Skeletal muscle tissue (tissue), 4 donors: ENCODE measurements around the gene JPH3. TPM values are rescaled to one million over a fixed set of nuclear protein-coding genes. Genes with fewer than 3 reads are reported as not detected.

Source experiments
- H3K27ac ChIP-seq: one replicate; pipeline ENCODE4 v1.7.0; 2013; ENCODE audit warnings: mild to moderate bottlenecking, low read depth, low read length, inconsistent platforms
- H3K27me3 ChIP-seq, 3 donors: one replicate each; pipeline ENCODE4 v1.7.0; 2013; ENCODE audit warnings: low read length in 3 of 3; ENCODE audit not compliant: control insufficient read depth in 3 of 3, insufficient read depth in 3 of 3
- H3K36me3 ChIP-seq, 3 donors: one replicate each; pipeline ENCODE4 v1.7.0; 2013; ENCODE audit warnings: low read length in 3 of 3; ENCODE audit not compliant: control insufficient read depth in 3 of 3, insufficient read depth in 3 of 3
- H3K4me1 ChIP-seq, 3 donors: one replicate each; pipeline ENCODE4 v1.7.0; 2013; ENCODE audit warnings: low read length in 3 of 3, mild to moderate bottlenecking in 3 of 3; ENCODE audit not compliant: control insufficient read depth in 3 of 3, insufficient read depth in 3 of 3
- H3K4me3 ChIP-seq, 3 donors: one replicate each; pipeline ENCODE4 v1.7.0; 2013; ENCODE audit warnings: low read length in 3 of 3
- H3K9ac ChIP-seq, 3 donors: one replicate each; pipeline ENCODE4 v1.7.0; 2013; ENCODE audit warnings: low read length in 3 of 3, mild to moderate bottlenecking in 3 of 3, moderate library complexity in 2 of 3, low read depth in 1 of 3
- H3K9me3 ChIP-seq, 3 donors: one replicate each; pipeline ENCODE4 v1.7.0; 2013; ENCODE audit warnings: low read length in 3 of 3; ENCODE audit not compliant: control insufficient read depth in 3 of 3
- total RNA-seq: library from RNA; depleted of rRNA; stranded (reverse); fragments of >200 nt; gene quantifications from one replicate; pipeline ENCODE4 v1.2.3, GENCODE V29; 2014
- donor health status: Osteomylitis.

Gene JPH3
- total RNA-seq, 1 donor from 2014 or later: not detected

DNA sequence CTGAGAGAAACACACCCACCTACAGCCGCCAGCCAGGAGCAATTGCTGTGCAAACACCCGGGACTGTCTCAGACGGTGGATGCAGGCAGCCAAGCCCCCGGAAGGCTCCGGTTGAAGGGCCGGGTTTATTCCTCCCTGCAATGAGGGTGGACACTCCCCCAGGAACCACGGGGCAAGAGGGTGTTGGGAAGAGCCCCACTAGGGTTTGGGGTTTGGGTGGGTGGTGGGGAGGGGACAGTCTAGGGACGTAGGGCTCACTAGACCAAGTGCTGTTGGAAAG lies 19.2 kb downstream of the JPH3 start:
- Histone ChIP-seq H3K4me1 (no peaks in the 10 kb centered on the region), H3K36me3 (no peaks in the 10 kb centered on the region), H3K27me3 (peaks cover 35 to 63% (median 43%) of the 10 kb centered on the region in 3 donors), H3K4me3 (no peak overlapping the region), H3K27ac (no peak overlapping the region), H3K9ac (no peak overlapping the region), H3K9me3 (no peaks in the 10 kb centered on the region)

GRCh38 chr16:87621976-87622713 lies 19.8 kb downstream of the JPH3 start:
- no peak overlapping the region for H3K4me3 ChIP-seq
- H3K27ac ChIP-seq: no peak overlapping the region
- H3K9me3 ChIP-seq: no peaks in the 10 kb centered on the region
- H3K27me3 ChIP-seq: peaks cover 34 to 61% (median 42%) of the 10 kb centered on the region in 3 donors
- H3K9ac ChIP-seq: no peak overlapping the region
- H3K36me3 ChIP-seq: no peaks in the 10 kb centered on the region
- H3K4me1 ChIP-seq: no peaks in the 10 kb centered on the region

- Histone ChIP-seq H3K9me3 (no peaks in the 10 kb centered on the region), H3K27ac (no peak overlapping the region), H3K27me3 (peaks cover 35 to 62% (median 38%) of the 10 kb centered on the region in 3 donors), H3K9ac (no peak overlapping the region), H3K4me3 (no peak overlapping the region), H3K36me3 (no peaks in the 10 kb centered on the region), H3K4me1 (no peaks in the 10 kb centered on the region)
Measured at GRCh38 chr16:87622756-87623319, 20.5 kb downstream of the JPH3 start.

DNA sequence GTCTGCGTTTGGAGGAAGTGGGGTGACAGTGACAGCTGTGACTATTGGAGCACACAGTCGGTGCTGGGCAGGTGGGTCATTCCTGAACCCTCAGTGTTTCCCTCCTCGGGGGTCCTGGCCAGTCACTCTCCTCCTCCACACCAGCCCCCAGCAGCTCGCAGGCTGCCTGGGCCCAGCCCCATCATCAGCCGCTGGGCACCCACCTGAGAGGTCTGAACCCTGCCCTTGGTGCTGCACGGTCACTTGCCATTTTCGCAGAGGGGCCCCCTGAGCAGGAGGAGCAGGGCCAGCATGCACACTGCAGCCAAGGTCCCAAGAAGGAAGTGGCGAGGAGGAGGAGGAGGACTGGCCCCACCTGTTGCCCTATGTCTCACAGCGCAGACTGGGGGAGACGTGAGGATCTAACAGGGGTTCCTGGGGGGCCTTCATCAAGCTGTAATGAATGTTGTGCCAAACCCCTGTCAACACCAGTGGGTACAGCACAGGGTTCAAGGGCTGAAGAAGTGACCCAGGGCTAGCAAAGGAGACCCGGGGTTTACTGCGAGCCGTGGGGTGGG lies 23.0 kb downstream of the JPH3 start:
- H3K4me3 ChIP-seq: no peak overlapping the region
- no peaks in the 10 kb centered on the region for H3K36me3 ChIP-seq
- no peak overlapping the region for H3K27ac ChIP-seq
- no peak overlapping the region for H3K9ac ChIP-seq
- no peaks in the 10 kb centered on the region for H3K9me3 ChIP-seq
- no peaks in the 10 kb centered on the region for H3K4me1 ChIP-seq
- H3K27me3 ChIP-seq: peaks cover 26 to 60% (median 42%) of the 10 kb centered on the region in 3 donors

DNA sequence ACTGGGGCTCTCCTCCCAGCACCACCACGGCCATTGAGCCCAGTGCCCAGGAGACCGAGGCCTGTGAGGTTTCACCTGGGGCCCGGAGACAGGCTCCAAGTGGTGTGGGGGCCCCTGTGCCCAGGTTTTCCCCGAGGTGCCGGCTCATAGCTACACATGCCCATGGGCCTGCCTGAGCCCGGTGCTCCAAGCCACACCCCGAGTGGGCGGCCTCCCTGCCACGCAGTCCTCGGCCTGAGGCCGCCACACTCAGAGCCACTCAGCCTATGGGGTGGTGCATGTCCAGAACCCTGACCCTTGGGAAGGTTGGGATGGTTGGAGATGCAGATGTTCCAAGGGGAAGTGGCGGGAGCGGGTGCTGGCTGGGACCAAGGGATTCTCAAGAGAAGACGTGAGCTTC lies 24.1 kb downstream of the JPH3 start:
- H3K9ac ChIP-seq: no peak overlapping the region
- H3K36me3 ChIP-seq: no peaks in the 10 kb centered on the region
- H3K9me3 ChIP-seq: peaks cover 0 to 5% (median 0%) of the 10 kb centered on the region in 3 donors
- no peak overlapping the region for H3K4me3 ChIP-seq
- no peaks in the 10 kb centered on the region for H3K4me1 ChIP-seq
- no peak overlapping the region for H3K27ac ChIP-seq
- H3K27me3 ChIP-seq: peaks cover 24 to 54% (median 43%) of the 10 kb centered on the region in 3 donors

GRCh38 chr16:87626905-87627304 lies 24.6 kb downstream of the JPH3 start:
- H3K4me1 ChIP-seq: no peaks in the 10 kb centered on the region
- no peak overlapping the region for H3K4me3 ChIP-seq
- no peaks in the 10 kb centered on the region for H3K36me3 ChIP-seq
- no peak overlapping the region for H3K27ac ChIP-seq
- peaks cover 24 to 51% (median 40%) of the 10 kb centered on the region in 3 donors for H3K27me3 ChIP-seq
- peaks cover 0 to 6% (median 0%) of the 10 kb centered on the region in 3 donors for H3K9me3 ChIP-seq
- H3K9ac ChIP-seq: no peak overlapping the region

DNA sequence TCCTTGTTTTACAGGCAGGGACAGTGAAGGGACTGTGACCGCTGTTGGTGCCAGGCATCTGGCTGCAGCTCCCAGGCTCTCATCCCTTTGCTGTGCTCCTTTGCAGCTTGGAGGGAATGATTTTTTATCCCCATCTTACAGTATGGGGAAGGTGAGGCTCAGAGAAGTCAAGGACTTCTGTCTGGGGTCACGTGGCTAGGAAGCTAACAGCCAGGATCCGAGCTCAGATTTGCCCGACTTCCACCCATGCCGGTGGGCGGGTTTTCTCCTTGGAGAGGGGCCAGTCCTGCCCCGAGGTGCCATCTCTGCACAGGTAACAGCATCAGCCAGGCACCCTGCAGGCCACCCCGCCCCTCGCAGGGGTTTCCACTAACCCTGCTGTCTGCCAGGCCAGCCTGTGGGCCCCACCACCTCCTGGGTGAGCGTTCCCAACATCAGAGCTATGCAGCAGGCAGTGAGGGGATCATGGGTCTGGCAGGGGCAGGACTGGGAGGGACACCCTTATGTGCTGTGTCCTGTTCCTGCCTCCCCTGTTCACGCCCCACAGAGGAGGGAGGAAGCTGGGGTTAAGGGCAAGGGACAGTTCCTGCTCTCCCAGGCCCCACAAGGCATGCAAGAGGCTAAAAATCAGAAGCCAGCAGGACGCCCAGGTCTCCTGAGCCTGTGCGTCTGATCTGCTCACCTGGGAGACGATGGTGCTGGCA lies 25.4 kb downstream of the JPH3 start:
- Histone ChIP-seq H3K27me3 (peaks cover 30 to 52% (median 43%) of the 10 kb centered on the region in 3 donors), H3K4me1 (no peaks in the 10 kb centered on the region)

GRCh38 chr16:87628246-87628923 lies 26.1 kb downstream of the JPH3 start:
- H3K4me3 ChIP-seq: no peak overlapping the region
- H3K9ac ChIP-seq: no peak overlapping the region
- H3K9me3 ChIP-seq: peaks cover 0 to 6% (median 0%) of the 10 kb centered on the region in 3 donors
- peaks cover 30 to 48% (median 43%) of the 10 kb centered on the region in 3 donors for H3K27me3 ChIP-seq
- H3K36me3 ChIP-seq: no peaks in the 10 kb centered on the region
- no peaks in the 10 kb centered on the region for H3K4me1 ChIP-seq
- no peak overlapping the region for H3K27ac ChIP-seq

More for the DNA sequence above, 25.4 kb downstream of the JPH3 start:
- no peak overlapping the region for H3K4me3 ChIP-seq
- H3K9me3 ChIP-seq: peaks cover 0 to 6% (median 0%) of the 10 kb centered on the region in 3 donors
- H3K36me3 ChIP-seq: no peaks in the 10 kb centered on the region
- no peak overlapping the region for H3K27ac ChIP-seq
- H3K9ac ChIP-seq: no peak overlapping the region

GRCh38 chr16:87628940-87629339 lies 26.6 kb downstream of the JPH3 start:
- Histone ChIP-seq H3K9ac (no peak overlapping the region), H3K36me3 (no peaks in the 10 kb centered on the region), H3K27ac (no peak overlapping the region), H3K4me1 (no peaks in the 10 kb centered on the region), H3K27me3 (peaks cover 32 to 45% (median 45%) of the 10 kb centered on the region in 3 donors), H3K9me3 (peaks cover 0 to 6% (median 0%) of the 10 kb centered on the region in 3 donors), H3K4me3 (no peak overlapping the region)
